Measurements from ENCODE around the gene PRDM16. TPM values are rescaled to one million over a fixed set of nuclear protein-coding genes. Genes with fewer than 3 reads are reported as not detected.

PRDM16 gene
- total and polyA plus RNA-seq, 2 experiments from 2014 or later = 0.14 to 0.16 TPM

DNA sequence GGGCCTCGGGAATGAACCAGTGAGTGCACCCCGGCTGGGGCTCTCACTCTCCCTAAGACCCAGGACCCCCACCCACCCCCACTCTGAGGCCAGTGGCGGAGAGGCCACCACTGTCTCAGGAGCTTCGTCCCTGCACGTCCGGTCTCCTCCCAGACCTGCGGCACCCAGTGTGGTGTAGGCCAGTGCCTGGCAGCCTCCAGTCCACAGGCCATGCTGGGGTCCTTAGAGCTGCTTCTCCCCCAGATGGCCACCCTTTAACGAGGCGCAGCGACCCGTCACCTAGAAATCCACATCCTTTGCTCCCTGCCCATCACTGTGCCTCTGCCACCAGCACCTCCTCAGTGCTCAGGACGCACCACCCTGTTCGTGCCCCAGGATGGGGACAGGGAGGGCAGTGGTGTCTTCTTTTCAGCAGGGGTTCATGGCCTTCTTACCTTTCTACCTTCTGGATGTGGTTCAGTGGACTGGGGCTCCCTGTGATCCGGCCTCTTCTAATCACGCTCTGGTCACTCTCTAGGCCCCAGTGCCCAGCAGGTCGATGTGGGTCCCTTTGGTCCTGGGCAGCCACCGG, 253.5 kb downstream of the PRDM16 start:
- Histone ChIP-seq H3K27me3 (ENCODE audit: insufficient read depth) (no peaks in the 10 kb centered on the region), H3K4me1 (ENCODE audit: insufficient read depth) (no peaks in the 10 kb centered on the region), H3K4me3 (no peak overlapping the region), H3K9me2 (ENCODE audit: insufficient read depth) (no peaks in the 10 kb centered on the region), H3K4me2 (no peak overlapping the region), H3K79me2 (replicated peaks; ENCODE audit: insufficient read depth) (no peaks in the 10 kb centered on the region), H2AFZ (no peak overlapping the region), H3K27ac (ENCODE audit: low read depth) (no peak overlapping the region), H3F3A (replicated peaks; ENCODE audit: low read depth) (0 out of 2 replicates have a peak, but pooled peaks cover 4% of the 10 kb centered on the region), H3K36me3 (ENCODE audit: insufficient read depth) (no peaks in the 10 kb centered on the region), H4K20me1 (replicated peaks; ENCODE audit: insufficient read depth) (no peaks in the 10 kb centered on the region)
- DNase-seq (ENCODE audit: low spot score) (no peak), ATAC-seq (no peak)
- TF ChIP-seq, protein P1, sequence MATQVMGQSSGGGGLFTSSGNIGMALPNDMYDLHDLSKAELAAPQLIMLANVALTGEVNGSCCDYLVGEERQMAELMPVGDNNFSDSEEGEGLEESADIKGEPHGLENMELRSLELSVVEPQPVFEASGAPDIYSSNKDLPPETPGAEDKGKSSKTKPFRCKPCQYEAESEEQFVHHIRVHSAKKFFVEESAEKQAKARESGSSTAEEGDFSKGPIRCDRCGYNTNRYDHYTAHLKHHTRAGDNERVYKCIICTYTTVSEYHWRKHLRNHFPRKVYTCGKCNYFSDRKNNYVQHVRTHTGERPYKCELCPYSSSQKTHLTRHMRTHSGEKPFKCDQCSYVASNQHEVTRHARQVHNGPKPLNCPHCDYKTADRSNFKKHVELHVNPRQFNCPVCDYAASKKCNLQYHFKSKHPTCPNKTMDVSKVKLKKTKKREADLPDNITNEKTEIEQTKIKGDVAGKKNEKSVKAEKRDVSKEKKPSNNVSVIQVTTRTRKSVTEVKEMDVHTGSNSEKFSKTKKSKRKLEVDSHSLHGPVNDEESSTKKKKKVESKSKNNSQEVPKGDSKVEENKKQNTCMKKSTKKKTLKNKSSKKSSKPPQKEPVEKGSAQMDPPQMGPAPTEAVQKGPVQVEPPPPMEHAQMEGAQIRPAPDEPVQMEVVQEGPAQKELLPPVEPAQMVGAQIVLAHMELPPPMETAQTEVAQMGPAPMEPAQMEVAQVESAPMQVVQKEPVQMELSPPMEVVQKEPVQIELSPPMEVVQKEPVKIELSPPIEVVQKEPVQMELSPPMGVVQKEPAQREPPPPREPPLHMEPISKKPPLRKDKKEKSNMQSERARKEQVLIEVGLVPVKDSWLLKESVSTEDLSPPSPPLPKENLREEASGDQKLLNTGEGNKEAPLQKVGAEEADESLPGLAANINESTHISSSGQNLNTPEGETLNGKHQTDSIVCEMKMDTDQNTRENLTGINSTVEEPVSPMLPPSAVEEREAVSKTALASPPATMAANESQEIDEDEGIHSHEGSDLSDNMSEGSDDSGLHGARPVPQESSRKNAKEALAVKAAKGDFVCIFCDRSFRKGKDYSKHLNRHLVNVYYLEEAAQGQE (IDR thresholded peaks at IDR 0.05; ENCODE audit: unreplicated experiment) = no peak
- TF ChIP-seq EZH2 (IDR thresholded peaks at IDR 0.05; ENCODE audit: low read depth, unreplicated experiment) = no peak
- no peak for TF ChIP-seq STAT1 (IDR thresholded peaks at IDR 0.05; ENCODE audit: unreplicated experiment)
- TF ChIP-seq, protein P2, sequence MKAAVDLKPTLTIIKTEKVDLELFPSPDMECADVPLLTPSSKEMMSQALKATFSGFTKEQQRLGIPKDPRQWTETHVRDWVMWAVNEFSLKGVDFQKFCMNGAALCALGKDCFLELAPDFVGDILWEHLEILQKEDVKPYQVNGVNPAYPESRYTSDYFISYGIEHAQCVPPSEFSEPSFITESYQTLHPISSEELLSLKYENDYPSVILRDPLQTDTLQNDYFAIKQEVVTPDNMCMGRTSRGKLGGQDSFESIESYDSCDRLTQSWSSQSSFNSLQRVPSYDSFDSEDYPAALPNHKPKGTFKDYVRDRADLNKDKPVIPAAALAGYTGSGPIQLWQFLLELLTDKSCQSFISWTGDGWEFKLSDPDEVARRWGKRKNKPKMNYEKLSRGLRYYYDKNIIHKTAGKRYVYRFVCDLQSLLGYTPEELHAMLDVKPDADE (IDR thresholded peaks at IDR 0.05) = no peak
- TF ChIP-seq EZH2phosphoT487 (IDR thresholded peaks at IDR 0.05; ENCODE audit: unreplicated experiment) = no peak
- TF ChIP-seq, protein P3, sequence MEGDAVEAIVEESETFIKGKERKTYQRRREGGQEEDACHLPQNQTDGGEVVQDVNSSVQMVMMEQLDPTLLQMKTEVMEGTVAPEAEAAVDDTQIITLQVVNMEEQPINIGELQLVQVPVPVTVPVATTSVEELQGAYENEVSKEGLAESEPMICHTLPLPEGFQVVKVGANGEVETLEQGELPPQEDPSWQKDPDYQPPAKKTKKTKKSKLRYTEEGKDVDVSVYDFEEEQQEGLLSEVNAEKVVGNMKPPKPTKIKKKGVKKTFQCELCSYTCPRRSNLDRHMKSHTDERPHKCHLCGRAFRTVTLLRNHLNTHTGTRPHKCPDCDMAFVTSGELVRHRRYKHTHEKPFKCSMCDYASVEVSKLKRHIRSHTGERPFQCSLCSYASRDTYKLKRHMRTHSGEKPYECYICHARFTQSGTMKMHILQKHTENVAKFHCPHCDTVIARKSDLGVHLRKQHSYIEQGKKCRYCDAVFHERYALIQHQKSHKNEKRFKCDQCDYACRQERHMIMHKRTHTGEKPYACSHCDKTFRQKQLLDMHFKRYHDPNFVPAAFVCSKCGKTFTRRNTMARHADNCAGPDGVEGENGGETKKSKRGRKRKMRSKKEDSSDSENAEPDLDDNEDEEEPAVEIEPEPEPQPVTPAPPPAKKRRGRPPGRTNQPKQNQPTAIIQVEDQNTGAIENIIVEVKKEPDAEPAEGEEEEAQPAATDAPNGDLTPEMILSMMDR (conservative IDR thresholded peaks at IDR 0.05; ENCODE audit: low read depth in 2 of 2) = no peak
- no peak for TF ChIP-seq JUNB (IDR thresholded peaks at IDR 0.05; ENCODE audit: unreplicated experiment)
- no peak for TF ChIP-seq ZNF114 (CRISPR knock-in tag; IDR thresholded peaks at IDR 0.05)
- no peak for TF ChIP-seq NANOG (IDR thresholded peaks at IDR 0.05; ENCODE audit: borderline replicate concordance)
- no peak for TF ChIP-seq POLR2AphosphoS5 (IDR thresholded peaks at IDR 0.05; ENCODE audit: low read depth)
- TF ChIP-seq, protein P4, sequence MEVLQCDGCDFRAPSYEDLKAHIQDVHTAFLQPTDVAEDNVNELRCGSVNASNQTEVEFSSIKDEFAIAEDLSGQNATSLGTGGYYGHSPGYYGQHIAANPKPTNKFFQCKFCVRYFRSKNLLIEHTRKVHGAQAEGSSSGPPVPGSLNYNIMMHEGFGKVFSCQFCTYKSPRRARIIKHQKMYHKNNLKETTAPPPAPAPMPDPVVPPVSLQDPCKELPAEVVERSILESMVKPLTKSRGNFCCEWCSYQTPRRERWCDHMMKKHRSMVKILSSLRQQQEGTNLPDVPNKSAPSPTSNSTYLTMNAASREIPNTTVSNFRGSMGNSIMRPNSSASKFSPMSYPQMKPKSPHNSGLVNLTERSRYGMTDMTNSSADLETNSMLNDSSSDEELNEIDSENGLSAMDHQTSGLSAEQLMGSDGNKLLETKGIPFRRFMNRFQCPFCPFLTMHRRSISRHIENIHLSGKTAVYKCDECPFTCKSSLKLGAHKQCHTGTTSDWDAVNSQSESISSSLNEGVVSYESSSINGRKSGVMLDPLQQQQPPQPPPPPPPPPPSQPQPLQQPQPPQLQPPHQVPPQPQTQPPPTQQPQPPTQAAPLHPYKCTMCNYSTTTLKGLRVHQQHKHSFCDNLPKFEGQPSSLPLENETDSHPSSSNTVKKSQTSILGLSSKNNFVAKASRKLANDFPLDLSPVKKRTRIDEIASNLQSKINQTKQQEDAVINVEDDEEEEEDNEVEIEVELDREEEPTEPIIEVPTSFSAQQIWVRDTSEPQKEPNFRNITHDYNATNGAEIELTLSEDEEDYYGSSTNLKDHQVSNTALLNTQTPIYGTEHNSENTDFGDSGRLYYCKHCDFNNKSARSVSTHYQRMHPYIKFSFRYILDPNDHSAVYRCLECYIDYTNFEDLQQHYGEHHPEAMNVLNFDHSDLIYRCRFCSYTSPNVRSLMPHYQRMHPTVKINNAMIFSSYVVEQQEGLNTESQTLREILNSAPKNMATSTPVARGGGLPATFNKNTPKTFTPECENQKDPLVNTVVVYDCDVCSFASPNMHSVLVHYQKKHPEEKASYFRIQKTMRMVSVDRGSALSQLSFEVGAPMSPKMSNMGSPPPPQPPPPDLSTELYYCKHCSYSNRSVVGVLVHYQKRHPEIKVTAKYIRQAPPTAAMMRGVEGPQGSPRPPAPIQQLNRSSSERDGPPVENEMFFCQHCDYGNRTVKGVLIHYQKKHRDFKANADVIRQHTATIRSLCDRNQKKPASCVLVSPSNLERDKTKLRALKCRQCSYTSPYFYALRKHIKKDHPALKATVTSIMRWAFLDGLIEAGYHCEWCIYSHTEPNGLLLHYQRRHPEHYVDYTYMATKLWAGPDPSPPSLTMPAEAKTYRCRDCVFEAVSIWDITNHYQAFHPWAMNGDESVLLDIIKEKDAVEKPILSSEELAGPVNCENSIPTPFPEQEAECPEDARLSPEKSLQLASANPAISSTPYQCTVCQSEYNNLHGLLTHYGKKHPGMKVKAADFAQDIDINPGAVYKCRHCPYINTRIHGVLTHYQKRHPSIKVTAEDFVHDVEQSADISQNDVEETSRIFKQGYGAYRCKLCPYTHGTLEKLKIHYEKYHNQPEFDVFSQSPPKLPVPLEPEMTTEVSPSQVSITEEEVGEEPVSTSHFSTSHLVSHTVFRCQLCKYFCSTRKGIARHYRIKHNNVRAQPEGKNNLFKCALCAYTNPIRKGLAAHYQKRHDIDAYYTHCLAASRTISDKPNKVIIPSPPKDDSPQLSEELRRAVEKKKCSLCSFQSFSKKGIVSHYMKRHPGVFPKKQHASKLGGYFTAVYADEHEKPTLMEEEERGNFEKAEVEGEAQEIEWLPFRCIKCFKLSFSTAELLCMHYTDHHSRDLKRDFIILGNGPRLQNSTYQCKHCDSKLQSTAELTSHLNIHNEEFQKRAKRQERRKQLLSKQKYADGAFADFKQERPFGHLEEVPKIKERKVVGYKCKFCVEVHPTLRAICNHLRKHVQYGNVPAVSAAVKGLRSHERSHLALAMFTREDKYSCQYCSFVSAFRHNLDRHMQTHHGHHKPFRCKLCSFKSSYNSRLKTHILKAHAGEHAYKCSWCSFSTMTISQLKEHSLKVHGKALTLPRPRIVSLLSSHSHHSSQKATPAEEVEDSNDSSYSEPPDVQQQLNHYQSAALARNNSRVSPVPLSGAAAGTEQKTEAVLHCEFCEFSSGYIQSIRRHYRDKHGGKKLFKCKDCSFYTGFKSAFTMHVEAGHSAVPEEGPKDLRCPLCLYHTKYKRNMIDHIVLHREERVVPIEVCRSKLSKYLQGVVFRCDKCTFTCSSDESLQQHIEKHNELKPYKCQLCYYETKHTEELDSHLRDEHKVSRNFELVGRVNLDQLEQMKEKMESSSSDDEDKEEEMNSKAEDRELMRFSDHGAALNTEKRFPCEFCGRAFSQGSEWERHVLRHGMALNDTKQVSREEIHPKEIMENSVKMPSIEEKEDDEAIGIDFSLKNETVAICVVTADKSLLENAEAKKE (CRISPR knock-in tag; IDR thresholded peaks at IDR 0.05) = no peak
- no peak for TF ChIP-seq CREB1 (CRISPR knock-in tag; IDR thresholded peaks at IDR 0.05; ENCODE audit: low read depth)
- TF ChIP-seq ZNF331 (CRISPR knock-in tag; IDR thresholded peaks at IDR 0.05; ENCODE audit: low read depth) = no peak
- Mint-ChIP-seq H3K4me3 (no peak overlapping the region), H3K36me3 (ENCODE audit: low read depth) (no peaks in the 10 kb centered on the region; the same call in 2 of the 3 replicates), H3K27ac (no peak overlapping the region; the same call in 1 of the 2 replicates), H3K27me3 (ENCODE audit: insufficient read depth, low read depth, poor library complexity) (peaks cover 7% of the 10 kb centered on the region), H3K9me3 (no peaks in the 10 kb centered on the region; the same call in 2 of the 3 replicates), H3K4me1 (no peaks in the 10 kb centered on the region; the same call in 2 of the 3 replicates)

All from GM23338 (cell line).